Epithelial cell of proximal tubule (primary cell): ENCODE results near the gene STT3B. TPM values are rescaled to one million over a fixed set of nuclear protein-coding genes. Genes with fewer than 3 reads are reported as not detected.
A peak's percentile ranks its signal among the peaks of the same experiment; 100 is the strongest.

Source experiments
- DNase-seq: peaks from one replicate; pipeline ENCODE4 v3.0.0-alpha.2; 2011; ENCODE audit warnings: low read depth
- H3K4me3 ChIP-seq: 2 replicates; pipeline ENCODE4 v1.5.1; 2011; ENCODE audit warnings: low read depth, mild to moderate bottlenecking, low read length
- CTCF ChIP-seq: conservative IDR thresholded peaks from 2 replicates; pipeline ENCODE4 v1.5.1; 2012; ENCODE audit warnings: low read depth, mild to moderate bottlenecking, low read length
- total RNA-seq: library from RNA; depleted of rRNA; stranded (reverse); fragments of >200 nt; gene quantifications from 2 replicates; pipeline ENCODE4 v1.2.3, GENCODE V29; 2015

Gene STT3B
- total RNA-seq, 1 donor from 2014 or later = 92.8 TPM

- DNase-seq = no peak
- no peak for TF ChIP-seq CTCF
Measured at GRCh38 chr3:31634476-31634875, 101.8 kb downstream of the STT3B start.

GRCh38 chr3:31635545-31635944, 102.8 kb downstream of the STT3B start:
- no peak for TF ChIP-seq CTCF
- DNase-seq = no peak
- H3K4me3 ChIP-seq = no peak overlapping the region

More at GRCh38 chr3:31634476-31634875, 101.8 kb downstream of the STT3B start:
- no peak overlapping the region for H3K4me3 ChIP-seq

GRCh38 chr3:31636049-31636448, 103.3 kb downstream of the STT3B start:
- TF ChIP-seq CTCF = no peak
- H3K4me3 ChIP-seq = no peak overlapping the region

GRCh38 chr3:31636694-31637442, 104.1 kb downstream of the STT3B start:
- no peak for DNase-seq
- TF ChIP-seq CTCF = no peak

More at GRCh38 chr3:31636049-31636448, 103.3 kb downstream of the STT3B start:
- no peak for DNase-seq

GRCh38 chr3:31639828-31640227, 107.1 kb downstream of the STT3B start:
- TF ChIP-seq CTCF = peak; percentile 10

More at GRCh38 chr3:31636694-31637442, 104.1 kb downstream of the STT3B start:
- no peak overlapping the region for H3K4me3 ChIP-seq

GRCh38 chr3:31645256-31645655, 112.5 kb downstream of the STT3B start:
- TF ChIP-seq CTCF = no peak
- H3K4me3 ChIP-seq = no peak overlapping the region
- DNase-seq = no peak

More at GRCh38 chr3:31639828-31640227, 107.1 kb downstream of the STT3B start:
- no peak for DNase-seq
- H3K4me3 ChIP-seq = no peak overlapping the region
